Muscle of arm (tissue), 12 donors: ENCODE measurements around the gene MBD5. TPM values are rescaled to one million over a fixed set of nuclear protein-coding genes. Genes with fewer than 3 reads are reported as not detected.

Experiments used
- DNase-seq: peaks from one replicate; pipeline ENCODE4 v3.0.0-alpha.2; 2013
- polyA plus RNA-seq, 12 donors: library from polyadenylated mRNA; unstranded; fragments of 120-200 nt; gene quantifications; one replicate each; pipeline ENCODE4 v1.2.1, GENCODE V29; 2013; ENCODE audit not compliant: insufficient read length in 12 of 12

Gene MBD5
- polyA plus RNA-seq, 12 donors = 8.3 to 38.3 (median 25.4) TPM; not detected in 1

- DNase-seq = no peak
These were observed 524.7 kb downstream of the MBD5 start for GRCh38 chr2:148545390-148546256.

GRCh38 chr2:148546270-148546669 lies 525.4 kb downstream of the MBD5 start:
- DNase-seq = no peak

- DNase-seq = no peak
These were observed 528.0 kb downstream of the MBD5 start for GRCh38 chr2:148548716-148549400.

GRCh38 chr2:148552675-148553331 lies 531.9 kb downstream of the MBD5 start:
- peak; percentile 7 for DNase-seq

- no peak for DNase-seq
These were observed 532.5 kb downstream of the MBD5 start for GRCh38 chr2:148553332-148553887.

- DNase-seq = no peak
These were observed 533.8 kb downstream of the MBD5 start for GRCh38 chr2:148554459-148555247.

GRCh38 chr2:148555622-148556294 lies 534.9 kb downstream of the MBD5 start:
- DNase-seq = no peak

- DNase-seq = no peak
These were observed 537.0 kb downstream of the MBD5 start for GRCh38 chr2:148557844-148558436.

GRCh38 chr2:148560496-148560895 lies 539.6 kb downstream of the MBD5 start:
- DNase-seq = no peak

GRCh38 chr2:148561389-148561788 lies 540.5 kb downstream of the MBD5 start:
- DNase-seq = no peak

- no peak for DNase-seq
These were observed 544.5 kb downstream of the MBD5 start for GRCh38 chr2:148565272-148565894.

Other genes with a start within 250 kb of the MBD5 start
- gene ACVR2A, start 176.1 kb upstream of the MBD5 start, polyA plus RNA-seq = 100 to 1,000 TPM in 1 of 12 donors, 10 to 100 TPM in 11; 18.8 to 145 (median 26.7) TPM
- 10 to 100 TPM in 11 of 12 donors, not detected in 1; 25.0 to 59.8 (median 49.8) TPM for gene ORC4, start 354 bp upstream of the MBD5 start, polyA plus RNA-seq